OCI-LY1 (cell line): Measurements from ENCODE around the gene MAP7.

Experiments
- H2AFZ ChIP-seq: fragments of 200-600 bp; sonication (generic), shearing (Covaris generic); 2 replicates; pipeline ENCODE4 v1.6.0; 2014; ENCODE audit warnings: antibody characterized with exemption, mild to moderate bottlenecking, low read length
- H3F3A ChIP-seq: fragments of 200-600 bp; sonication (generic), shearing (Covaris generic); 2 replicates; pipeline ENCODE4 v1.6.0; 2014; ENCODE audit warnings: mild to moderate bottlenecking, antibody characterized with exemption, low read length, moderate library complexity; ENCODE audit not compliant: insufficient read depth
- H3K27ac ChIP-seq: fragments of 200-600 bp; sonication (generic); 2 replicates; pipeline ENCODE4 v1.5.1; 2014; ENCODE audit warnings: low read length, mixed run types, mild to moderate bottlenecking, low read depth; ENCODE audit not compliant: poor library complexity, severe bottlenecking
- H3K27me3 ChIP-seq: fragments of 200-600 bp; sonication (generic); 2 replicates; pipeline ENCODE4 v1.6.0; 2014; ENCODE audit warnings: antibody characterized with exemption, mild to moderate bottlenecking, low read length, moderate library complexity; ENCODE audit not compliant: insufficient read depth
- H3K36me3 ChIP-seq: fragments of 200-600 bp; sonication (generic); 2 replicates; pipeline ENCODE4 v1.6.1; 2014; ENCODE audit warnings: mild to moderate bottlenecking, antibody characterized with exemption, low read length, moderate library complexity, mixed read lengths; ENCODE audit not compliant: insufficient read depth
- H3K4me1 ChIP-seq: fragments of 200-600 bp; sonication (generic); 2 replicates; pipeline ENCODE4 v1.5.1; 2014; ENCODE audit warnings: mild to moderate bottlenecking, low read length, moderate library complexity; ENCODE audit not compliant: insufficient read depth, severe bottlenecking
- H3K4me2 ChIP-seq: fragments of 200-600 bp; sonication (generic), shearing (Covaris generic); 2 replicates; pipeline ENCODE4 v1.6.1; 2014; ENCODE audit warnings: low read length
- H3K4me3 ChIP-seq: fragments of 200-600 bp; sonication (generic); 2 replicates; pipeline ENCODE4 v1.5.1; 2014; ENCODE audit warnings: low read length, low read depth, mild to moderate bottlenecking, mixed read lengths; ENCODE audit not compliant: poor library complexity, severe bottlenecking
- H3K79me2 ChIP-seq: fragments of 200-600 bp; shearing (Covaris generic); 2 replicates; pipeline ENCODE4 v1.6.1; 2016; ENCODE audit warnings: mixed run types, low read length, mixed read lengths; ENCODE audit not compliant: insufficient read depth
- H3K9ac ChIP-seq: fragments of 200-600 bp; sonication (generic), shearing (Covaris generic); 2 replicates; pipeline ENCODE4 v1.6.1; 2014; ENCODE audit warnings: mild to moderate bottlenecking, low read length, mixed read lengths
- H3K9me2 ChIP-seq: fragments of 200-600 bp; sonication (generic), shearing (Covaris generic); 2 replicates; pipeline ENCODE4 v1.6.1; 2014; ENCODE audit warnings: low read depth, mild to moderate bottlenecking, low read length, mixed read lengths
- H3K9me3 ChIP-seq: fragments of 200-600 bp; shearing (Covaris generic); 2 replicates; pipeline ENCODE4 v1.6.1; 2014; ENCODE audit warnings: low read length, mixed read lengths
- H4K20me1 ChIP-seq: fragments of 200-600 bp; sonication (generic), shearing (Covaris generic); 2 replicates; pipeline ENCODE4 v1.6.0; 2016; ENCODE audit warnings: mild to moderate bottlenecking, low read length; ENCODE audit not compliant: insufficient read depth
- CTCF ChIP-seq: fragments of 200-600 bp; sonication (generic), shearing (Covaris generic); IDR thresholded peaks from 2 replicates; pipeline ENCODE4 v1.5.1; 2017; ENCODE audit warnings: mild to moderate bottlenecking, antibody characterized with exemption, low read length, moderate library complexity, mixed read lengths
- EZH2 ChIP-seq: fragments of 200-600 bp; sonication (generic), shearing (Covaris generic); IDR thresholded peaks from 2 replicates; pipeline ENCODE4 v1.8.0; 2017; ENCODE audit warnings: borderline replicate concordance, mixed run types, mild to moderate bottlenecking, antibody characterized with exemption, low read length, moderate library complexity, mixed read lengths

Gene MAP7

GRCh38 chr6:136582711-136583471, 32.7 kb upstream of the MAP7 start:
- no peaks in the 10 kb centered on the region for H3K27me3 ChIP-seq
- no peaks in the 10 kb centered on the region for H3K79me2 ChIP-seq
- no peak overlapping the region for H3K9ac ChIP-seq
- TF ChIP-seq EZH2 (no peak), CTCF (peak; percentile 71)
- no peaks in the 10 kb centered on the region for H3K9me3 ChIP-seq
- no peak overlapping the region for H2AFZ ChIP-seq
- H3K9me2 ChIP-seq = no peaks in the 10 kb centered on the region
- no peak overlapping the region for H3K4me3 ChIP-seq
- no peaks in the 10 kb centered on the region for H4K20me1 ChIP-seq
- no peaks in the 10 kb centered on the region for H3F3A ChIP-seq
- H3K27ac ChIP-seq = no peak overlapping the region
- H3K36me3 ChIP-seq = peaks cover 26% of the 10 kb centered on the region; the same call in 1 of the 2 replicates
- H3K4me2 ChIP-seq = no peak overlapping the region
- H3K4me1 ChIP-seq = no peaks in the 10 kb centered on the region

GRCh38 chr6:136579800-136580199, 29.6 kb upstream of the MAP7 start:
- no peak overlapping the region for H2AFZ ChIP-seq
- H3K9me2 ChIP-seq = no peaks in the 10 kb centered on the region
- no peaks in the 10 kb centered on the region for H3K9me3 ChIP-seq
- no peaks in the 10 kb centered on the region for H3K79me2 ChIP-seq
- peaks cover 38% of the 10 kb centered on the region; the same call in 1 of the 2 replicates for H3K36me3 ChIP-seq
- no peak overlapping the region for H3K27ac ChIP-seq
- no peak overlapping the region for H3K9ac ChIP-seq
- H4K20me1 ChIP-seq = no peaks in the 10 kb centered on the region
- no peaks in the 10 kb centered on the region for H3F3A ChIP-seq
- no peak overlapping the region for H3K4me3 ChIP-seq
- no peaks in the 10 kb centered on the region for H3K27me3 ChIP-seq
- no peak for TF ChIP-seq EZH2
- no peak for TF ChIP-seq CTCF
- no peaks in the 10 kb centered on the region for H3K4me1 ChIP-seq
- no peak overlapping the region for H3K4me2 ChIP-seq

GRCh38 chr6:136576821-136577220, 26.6 kb upstream of the MAP7 start:
- no peaks in the 10 kb centered on the region for H4K20me1 ChIP-seq
- H2AFZ ChIP-seq = no peak overlapping the region
- no peak overlapping the region for H3K4me2 ChIP-seq
- no peaks in the 10 kb centered on the region for H3K27me3 ChIP-seq
- H3K4me3 ChIP-seq = no peak overlapping the region
- no peak overlapping the region for H3K9ac ChIP-seq
- no peaks in the 10 kb centered on the region for H3K79me2 ChIP-seq
- TF ChIP-seq CTCF = no peak
- TF ChIP-seq EZH2 = no peak
- H3K9me2 ChIP-seq = no peaks in the 10 kb centered on the region
- H3K4me1 ChIP-seq = no peaks in the 10 kb centered on the region
- H3F3A ChIP-seq = no peaks in the 10 kb centered on the region
- H3K27ac ChIP-seq = no peak overlapping the region
- H3K36me3 ChIP-seq = peaks cover 47% of the 10 kb centered on the region
- H3K9me3 ChIP-seq = peaks cover under 1% of the 10 kb centered on the region; the same call in 1 of the 2 replicates
